HG02623 (cell line): ENCODE results near the gene GHR.
A peak's percentile ranks its signal among the peaks of the same experiment; 100 is the strongest.

Source experiments
- ATAC-seq: cut with Tn5 transposase; IDR thresholded peaks from one replicate; pipeline ENCODE4 v1.9.1; 2021; ENCODE audit warnings: moderate library complexity; ENCODE audit not compliant: unreplicated experiment

Gene GHR

DNA sequence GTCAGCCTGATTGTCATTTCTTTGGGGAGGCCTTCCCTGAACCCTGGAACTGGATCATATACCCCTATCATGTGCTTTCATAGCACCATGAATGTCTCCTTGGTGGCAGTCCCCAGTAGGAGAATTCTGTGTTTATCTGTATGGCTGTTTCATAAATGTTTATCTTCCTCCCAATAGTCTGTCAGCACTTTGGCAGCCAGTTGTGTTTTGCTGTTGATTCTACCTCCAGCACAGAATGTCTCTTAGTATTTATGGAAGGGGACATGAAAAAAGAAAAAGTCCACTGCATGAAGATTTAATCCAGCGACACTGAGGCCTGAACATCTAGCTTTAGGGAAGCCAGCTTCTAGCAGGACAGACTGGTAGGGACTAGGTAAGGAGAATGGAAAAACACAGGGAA, 38.3 kb downstream of the GHR start:
- no peak for ATAC-seq

DNA sequence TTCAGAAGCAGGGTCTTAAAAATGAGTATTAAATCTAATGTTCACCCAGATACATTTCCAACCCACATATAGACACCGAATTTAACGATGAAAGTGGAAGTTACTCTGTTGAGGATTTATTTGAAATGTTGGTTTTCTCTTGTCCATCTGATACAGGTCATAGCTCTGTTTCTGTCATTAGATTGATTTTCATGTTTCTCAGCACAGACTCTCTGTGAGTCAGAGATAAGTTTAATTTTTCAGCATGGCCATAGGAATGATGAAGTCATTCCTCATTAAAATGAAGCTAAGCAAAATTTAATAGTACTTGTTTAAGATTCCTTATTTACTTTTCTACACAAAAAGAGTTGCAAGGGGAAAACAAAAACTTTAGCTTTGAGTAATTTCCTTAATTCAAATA, 38.8 kb downstream of the GHR start:
- ATAC-seq = no peak

DNA sequence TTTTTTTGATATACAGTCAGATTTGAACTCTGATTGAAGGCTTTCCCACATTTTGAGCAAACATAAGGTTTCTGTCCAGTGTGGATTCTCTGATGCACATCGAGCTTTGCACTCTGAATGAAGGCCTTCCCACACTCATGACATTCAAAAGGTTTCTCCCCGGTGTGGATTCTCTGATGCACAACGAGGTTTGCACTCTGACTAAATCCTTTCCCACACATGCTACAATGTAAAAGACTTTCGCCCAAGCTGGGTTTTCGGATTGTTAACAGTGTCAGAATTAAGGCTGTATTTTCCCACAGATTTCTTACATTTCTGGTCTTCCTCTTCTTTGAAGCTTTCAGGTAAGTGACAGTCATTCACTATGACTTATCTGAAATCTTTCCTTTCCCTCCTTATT, 44.3 kb downstream of the GHR start:
- ATAC-seq = no peak

DNA sequence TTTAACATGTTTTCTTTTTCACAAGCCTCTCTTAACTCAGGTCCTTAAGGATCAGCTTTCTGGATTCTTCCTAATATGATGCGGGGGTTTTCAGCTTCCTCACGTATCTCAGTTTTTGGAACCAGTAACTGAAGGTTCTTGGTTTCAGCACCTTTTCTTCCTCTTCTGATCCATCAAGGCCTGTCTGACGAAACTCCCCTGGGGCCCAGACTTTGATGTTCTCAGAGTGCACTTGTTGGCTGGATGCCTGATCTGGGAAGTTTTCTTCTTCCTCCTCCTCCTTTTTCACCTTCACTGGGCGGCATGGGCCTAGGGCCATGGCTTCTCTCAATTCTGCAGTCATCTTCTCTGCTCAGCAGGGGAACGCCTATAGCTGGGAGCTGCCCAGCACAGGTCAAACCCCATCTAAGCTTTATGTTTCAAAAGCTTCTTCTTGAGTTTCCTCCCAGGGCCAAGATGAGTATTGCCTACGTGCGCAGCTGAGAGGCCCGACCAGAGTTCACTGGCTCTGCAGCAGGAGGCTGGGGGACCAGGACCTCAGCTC, 44.8 kb downstream of the GHR start:
- no peak for ATAC-seq

DNA sequence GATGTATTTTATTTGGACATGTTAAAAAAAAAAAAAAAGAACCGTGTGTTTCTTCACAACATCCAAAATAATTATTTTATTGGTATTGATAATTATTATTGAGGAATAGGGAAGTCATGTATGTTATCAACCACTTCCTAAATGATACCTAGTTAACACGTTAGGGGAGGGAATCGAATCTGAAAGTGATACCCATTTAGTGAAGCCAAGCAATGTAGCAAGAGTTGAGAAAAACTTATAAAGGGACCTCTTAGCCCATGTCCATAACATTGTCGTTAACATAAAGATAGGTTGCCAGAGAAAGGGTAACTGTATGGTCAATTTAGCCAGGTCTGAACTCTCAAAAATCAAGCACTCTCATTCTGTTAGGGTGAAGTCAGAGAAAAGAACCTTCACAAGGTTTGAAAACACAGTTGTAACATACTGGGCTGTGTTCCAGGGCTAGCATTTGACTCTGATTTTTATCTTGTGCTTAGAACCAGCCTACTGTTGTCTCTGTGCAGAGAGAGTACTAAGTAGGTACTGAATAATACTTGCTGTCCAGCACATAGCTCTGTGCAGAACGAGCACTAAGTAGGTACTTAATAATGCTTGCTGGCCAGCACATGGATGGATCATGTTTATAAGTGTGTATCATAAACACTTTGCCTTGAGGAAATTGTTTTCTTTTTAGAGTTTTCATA, 60.4 kb downstream of the GHR start:
- peak; percentile 90 for ATAC-seq

DNA sequence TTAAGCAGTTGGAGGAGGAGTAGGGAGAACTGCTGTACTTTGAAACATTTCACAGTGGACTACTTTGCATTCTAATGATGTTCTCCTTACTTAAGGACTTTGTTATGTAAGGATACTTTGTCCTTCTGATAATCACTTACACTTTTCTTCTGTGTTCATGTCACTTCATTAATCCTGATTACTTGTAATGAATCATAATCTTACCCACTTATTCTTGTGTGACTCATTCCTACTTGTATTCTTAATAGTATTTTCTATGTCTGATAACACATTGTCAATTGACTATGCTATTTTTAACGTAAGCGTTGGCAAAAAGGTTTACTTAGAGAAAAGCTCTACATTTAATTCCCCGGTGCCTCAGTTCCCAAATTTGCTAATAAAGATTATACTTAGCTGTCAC, 63.8 kb downstream of the GHR start:
- no peak for ATAC-seq

DNA sequence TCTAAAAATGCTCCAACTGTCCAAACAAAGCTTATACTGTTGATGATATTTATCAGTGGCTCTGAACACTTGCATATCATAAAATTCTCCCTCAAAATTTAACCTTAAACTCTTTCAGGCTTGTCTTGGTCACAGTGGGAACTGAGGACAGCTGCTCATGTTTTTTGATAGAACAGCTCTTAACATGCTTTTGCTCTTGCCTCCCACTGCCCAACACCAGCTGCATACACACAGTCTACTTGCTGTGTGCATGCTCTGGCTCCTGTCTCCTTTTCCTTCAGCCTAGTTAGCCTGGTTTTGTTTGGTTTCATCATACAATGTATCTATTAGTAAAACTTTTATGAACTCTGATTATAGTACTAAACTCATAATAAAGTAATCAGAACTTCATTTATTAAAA, 64.6 kb downstream of the GHR start:
- no peak for ATAC-seq

DNA sequence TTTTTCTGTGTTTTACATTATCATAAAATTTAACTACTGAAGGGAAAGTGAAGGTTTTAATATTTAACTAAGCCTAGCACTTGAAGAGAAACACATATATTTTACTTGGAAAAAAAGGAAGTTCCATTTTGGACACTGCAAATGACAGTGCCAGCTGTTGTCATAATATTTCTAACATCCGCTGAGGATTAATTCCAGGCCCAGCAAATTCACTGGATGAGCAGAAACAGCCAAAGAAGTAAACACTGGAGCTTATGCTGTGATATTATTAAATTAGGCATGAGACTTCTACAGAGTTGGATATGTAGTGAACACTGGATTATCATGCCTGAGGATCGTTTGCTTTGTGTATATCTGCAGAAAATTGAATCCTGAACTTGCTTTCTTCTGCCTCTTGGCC, 67.6 kb downstream of the GHR start:
- no peak for ATAC-seq

DNA sequence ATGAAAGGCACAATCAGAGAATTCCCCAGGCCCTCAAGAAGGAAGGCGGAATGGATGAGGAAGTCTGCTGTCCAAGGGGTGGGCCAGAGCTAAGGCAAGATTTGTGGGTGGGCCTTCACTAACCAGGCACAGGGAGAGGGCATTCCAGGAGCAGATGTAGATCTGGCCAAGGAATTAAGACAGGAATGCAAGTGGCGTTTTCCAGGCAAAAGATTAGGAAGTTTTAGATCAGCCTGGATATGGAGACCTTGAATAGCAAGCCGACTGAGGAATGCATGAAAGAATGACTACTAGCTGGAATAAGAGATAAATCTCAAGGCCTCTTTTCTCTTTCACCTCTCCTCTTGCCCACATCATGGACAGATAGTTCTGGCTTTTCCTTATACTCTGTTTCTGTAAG, 68.5 kb downstream of the GHR start:
- ATAC-seq = no peak

DNA sequence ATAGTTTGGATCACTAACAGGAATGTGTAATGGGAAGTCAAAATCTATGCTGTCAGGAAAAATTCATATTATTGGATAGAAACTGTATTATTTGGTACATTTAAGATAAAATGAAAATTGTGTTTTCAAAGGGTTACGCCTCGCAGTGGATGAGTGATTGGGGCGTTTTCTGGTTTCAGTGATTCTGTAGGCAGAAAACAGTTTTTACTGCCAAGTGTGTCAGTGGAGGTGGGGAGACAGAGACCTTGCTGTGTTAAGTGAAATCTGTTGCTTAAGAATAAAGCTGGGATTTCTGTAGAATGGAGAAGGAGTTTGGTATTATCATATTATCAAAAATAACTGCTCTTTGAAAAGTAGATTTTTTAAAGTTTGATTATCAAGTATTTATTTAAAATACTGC, 69.7 kb downstream of the GHR start:
- no peak for ATAC-seq

DNA sequence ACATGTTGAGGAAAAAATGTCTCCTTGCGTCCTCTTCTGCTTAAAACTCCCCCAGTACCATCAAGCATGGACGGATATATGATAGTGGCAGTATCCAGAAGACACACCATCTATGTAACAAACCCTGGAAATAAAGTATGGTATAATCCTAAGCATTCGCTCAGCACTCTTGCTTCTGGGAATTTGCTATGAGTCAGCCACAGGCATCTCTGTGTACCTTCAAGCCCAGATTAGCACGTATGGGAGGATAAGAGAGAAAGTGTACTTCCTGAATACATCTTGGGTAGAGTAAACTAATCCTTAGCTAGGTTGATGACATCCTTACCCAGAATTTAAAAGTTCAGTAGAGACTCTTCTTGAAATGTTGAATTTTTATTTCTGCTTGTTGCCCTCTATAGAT, 71.2 kb downstream of the GHR start:
- ATAC-seq = no peak

DNA sequence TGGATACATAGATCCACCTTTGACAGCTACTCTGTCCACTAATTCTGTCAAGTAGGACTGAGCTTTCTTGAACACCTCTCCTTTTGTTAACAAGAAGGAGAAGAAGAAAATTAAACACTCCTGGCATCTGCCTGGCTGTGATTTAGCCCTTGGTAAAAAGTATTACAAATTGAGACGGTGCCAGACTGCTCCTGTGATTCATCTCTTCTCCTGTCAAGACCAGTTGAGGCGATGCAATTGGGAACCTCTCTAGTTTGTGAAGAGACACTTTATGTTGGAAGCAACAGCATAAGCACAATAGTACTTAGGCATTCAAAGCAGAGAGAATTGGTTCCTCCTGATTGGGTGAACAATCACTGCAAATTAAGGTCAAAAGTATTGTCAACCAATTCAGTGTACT, 72.7 kb downstream of the GHR start:
- ATAC-seq = no peak

DNA sequence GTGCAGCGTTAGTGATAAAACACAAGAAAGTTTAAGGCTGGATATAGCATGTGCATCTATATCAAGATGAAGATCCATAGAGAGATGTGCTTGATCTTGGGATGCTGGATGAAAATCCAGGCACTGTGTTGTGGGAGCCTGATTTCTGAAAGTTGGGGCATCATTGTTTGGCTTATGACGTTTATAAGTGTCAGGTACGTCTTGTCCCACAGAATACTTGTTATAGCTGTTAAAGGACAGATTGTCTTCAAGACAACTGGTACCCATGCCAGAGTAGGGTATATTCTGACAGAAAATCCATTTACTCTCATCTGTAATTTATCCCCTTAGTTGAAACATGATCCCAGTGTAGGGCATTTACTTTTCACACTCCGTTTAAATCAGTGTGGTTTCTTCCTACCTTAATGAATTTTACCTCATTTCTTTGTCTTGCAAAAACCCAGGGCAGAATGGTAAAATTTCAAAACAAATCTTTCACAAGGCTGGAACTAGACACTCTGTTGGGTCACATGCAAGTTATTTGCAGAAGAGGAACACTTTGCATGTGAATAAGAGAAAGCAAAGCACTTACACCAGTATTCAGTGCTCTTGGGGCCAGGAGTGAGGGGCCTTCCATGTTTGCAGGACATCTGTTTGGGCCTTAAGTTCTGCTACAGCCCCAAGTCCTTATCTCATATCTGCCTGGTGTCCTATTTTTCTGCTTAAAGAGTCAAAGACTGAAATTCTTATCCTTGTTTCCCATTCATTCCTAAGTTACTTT, 73.3 kb downstream of the GHR start:
- ATAC-seq = no peak

DNA sequence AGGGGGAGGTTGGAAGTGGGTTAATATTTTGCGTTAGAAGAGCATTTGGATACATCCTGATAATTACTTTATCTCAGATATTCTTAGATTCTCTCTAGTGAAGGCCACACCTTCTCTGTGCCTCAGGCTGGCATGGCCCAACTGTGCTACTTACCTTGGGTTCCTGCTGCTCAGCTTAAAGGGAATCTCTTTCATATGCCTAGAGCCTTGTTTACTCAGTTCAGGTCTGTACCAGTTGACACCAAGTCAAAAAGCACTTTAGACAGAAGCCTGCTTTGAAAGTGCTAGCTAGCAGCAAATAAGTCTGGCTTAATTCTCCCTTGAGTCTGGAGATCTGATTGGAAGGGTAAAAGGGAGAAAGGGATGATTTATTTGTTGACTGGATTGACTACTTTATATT, 74.8 kb downstream of the GHR start:
- no peak for ATAC-seq

DNA sequence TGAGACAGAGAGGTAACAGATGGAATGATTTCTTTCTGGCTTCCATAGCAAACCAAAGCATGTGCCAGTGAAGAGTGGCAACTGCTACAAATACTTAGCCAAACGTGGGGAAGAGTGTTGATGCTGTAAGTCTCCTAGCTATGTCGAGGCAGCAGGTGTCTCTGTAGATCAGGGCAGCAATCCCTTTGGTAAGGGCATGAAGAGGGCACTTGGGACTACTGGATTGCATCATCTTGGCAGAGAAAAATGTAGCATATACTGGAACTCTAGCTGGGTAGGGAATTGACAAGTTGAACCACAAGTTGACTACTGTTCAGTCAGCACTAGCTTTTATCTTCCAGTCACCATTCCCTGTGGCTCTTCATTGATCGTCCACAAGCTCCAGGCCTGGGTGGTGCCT, 75.8 kb downstream of the GHR start:
- ATAC-seq = no peak

DNA sequence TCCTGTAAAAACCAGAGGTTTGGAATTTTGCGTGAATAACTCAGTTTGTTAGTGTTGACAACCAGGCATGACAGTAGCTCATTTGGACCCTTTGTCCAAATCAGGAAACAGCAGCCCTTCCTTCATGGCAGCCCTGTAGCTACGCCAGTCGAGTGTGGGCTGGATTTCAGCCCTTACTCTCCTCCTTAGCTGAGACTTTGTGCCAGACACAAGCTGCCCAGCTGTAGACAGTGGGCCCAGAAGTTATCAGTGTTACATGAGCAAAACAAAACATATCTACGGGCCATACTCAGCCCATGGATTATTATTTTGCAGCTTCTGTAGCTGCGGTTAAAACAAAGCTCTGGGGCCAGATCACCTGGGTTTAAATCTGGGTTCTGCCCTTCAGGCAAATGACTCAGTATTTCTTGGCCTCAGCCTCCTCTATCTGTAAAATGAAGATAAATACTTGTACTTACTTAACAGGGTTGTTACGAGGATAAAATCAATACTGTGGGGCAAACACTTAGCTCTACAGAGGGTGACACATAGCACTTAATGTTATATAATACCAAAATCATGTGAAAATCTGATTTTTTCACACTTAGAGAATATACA, 76.9 kb downstream of the GHR start:
- ATAC-seq = no peak

DNA sequence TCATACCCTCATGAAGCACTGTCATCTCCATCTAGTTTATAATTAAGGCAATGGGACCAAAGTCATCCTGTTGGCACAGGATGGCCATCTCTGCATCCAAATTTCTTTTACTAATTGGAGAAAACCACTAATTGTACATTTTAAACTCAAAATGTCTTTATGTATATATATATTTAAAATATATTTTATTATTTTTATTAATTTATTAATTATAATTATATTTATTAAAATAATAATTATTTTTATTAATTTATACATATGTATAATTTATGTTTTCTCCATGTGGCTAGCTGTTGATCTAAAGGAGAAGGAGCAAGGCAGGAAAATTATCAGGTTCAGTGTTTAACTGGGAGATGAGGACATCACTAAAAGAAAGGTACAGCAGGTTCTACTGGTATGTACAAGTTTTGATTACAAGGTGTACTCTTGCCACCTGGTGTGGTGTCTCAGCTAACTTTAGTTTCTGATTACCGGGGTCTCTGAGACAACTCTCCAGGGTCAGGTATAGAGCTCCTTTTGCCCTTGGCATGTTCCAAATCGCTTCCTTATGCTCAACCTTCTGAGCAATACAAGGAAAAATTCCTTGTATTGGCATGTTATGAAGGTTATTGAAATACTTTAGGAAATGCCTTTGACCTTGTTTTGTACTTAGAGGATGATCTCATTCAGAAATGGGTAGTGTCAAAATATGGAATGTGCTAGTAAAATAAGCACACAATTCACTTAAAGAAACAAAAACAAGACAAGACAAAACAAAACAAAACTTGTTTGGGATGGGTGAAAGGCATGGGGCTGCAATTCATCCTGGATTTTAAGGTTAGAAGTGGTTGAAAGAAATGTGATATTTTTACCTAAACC, 79.6 kb downstream of the GHR start:
- ATAC-seq = no peak

DNA sequence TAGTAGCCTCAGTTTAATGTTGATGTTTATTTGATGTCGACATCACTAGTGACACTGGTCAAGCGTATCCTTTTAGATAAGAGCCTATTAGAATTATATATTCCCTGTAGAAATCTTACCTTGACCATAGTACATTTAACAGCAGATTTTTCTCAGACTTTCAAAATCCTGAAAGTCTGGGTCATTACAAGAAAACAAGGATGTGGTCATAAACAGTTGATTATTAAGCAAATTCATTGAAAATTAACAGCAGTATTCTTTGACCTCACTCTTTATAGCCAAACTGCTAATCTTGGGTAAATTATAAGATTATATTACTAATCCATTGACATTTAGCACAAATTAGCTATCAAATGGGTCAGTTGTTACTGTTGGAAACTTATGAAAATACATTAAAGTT, 83.4 kb downstream of the GHR start:
- ATAC-seq = no peak

DNA sequence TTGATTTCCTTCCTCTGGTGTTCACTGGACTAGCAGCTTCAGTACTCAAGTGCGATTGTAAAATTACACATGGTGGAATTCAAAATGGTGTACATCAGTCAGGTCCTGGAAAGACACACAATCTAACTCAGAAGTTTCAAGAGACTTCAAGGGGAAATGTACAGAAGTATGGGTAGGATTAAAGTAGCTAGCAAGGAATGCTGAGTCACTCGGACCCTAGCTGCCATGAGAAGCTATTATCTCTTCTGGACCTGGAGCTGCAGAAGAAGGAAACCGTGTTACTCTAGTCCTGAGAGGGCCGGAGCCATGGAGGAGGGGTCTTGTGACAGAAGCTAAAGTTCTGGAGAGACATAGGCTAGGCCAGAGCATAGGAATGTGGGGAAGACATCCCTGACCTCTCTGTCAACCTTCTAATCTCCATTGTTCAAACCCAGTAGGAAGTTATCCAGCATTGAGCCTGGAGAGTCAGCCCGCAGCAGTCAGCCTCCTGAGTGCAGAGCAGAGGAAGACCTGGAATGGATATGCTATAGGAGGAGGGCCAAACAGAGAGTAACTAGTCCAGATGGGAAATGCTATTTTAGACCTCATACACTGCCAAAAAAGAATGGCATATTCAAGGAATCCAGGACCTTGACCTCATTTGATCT, 84.3 kb downstream of the GHR start:
- no peak for ATAC-seq

DNA sequence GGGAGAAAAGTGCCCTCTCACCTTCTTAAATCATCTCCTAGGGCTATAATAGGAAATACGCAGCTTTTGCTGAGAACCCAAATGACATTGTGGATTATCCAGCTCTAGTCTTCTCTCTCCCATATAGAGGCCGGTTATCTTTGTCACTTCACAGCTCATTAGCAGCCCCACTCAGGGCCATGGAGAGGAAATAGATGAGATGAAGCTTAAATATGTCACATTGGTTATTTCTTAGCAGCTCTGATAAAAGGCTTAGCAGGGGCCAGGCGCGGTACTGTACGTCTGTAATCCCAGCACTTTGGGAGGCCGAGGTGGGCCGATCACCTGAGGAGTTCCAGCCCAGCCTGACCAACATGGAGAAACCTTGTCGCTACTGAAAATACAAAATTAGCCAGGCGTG, 90.0 kb downstream of the GHR start:
- no peak for ATAC-seq

DNA sequence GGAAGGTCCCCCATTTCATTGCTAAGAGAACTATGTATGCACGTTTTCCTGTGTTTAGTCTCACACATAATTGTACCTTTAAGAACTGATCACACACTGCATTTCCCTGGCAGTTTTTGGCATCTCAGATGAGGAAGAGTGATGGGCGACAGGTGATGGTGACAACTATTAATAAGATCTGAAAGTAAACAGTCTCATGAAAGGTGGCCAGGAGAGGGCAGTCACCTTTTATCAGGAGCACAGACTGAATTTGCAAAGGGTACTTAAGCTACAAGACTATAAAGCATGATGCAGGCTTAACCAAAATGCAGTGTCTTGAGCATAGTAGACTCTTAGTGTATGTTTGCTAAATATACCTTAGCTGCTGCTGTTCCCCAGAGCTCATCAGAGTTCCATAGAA, 91.5 kb downstream of the GHR start:
- no peak for ATAC-seq
